Tibial nerve (tissue), 4 donors: ENCODE data around the gene DPM1. TPM values are rescaled to one million over a fixed set of nuclear protein-coding genes. Genes with fewer than 3 reads are reported as not detected.

Experiments
- DNase-seq, 2 donors: peaks; one replicate each; pipeline ENCODE4 v3.0.0-alpha.2; 2019; ENCODE audit warnings: low spot score in 2 of 2
- H3K27ac ChIP-seq, 4 donors: fragments of 200-600 bp; sonication (generic) in 3 of 4; one replicate each; pipeline ENCODE4 v1.5.1; 2017 to 2019; ENCODE audit warnings: mild to moderate bottlenecking in 1 of 4
- H3K27me3 ChIP-seq, 2 donors: fragments of 200-600 bp; sonication (generic) in 1 of 2; one replicate each; pipeline versions ENCODE4 v1.5.1 to v1.6.0; 2017 to 2019
- H3K36me3 ChIP-seq, 3 donors: fragments of 200-600 bp; sonication (generic); one replicate each; pipeline ENCODE4 v1.5.1; 2018 to 2019
- H3K4me1 ChIP-seq, 4 donors: fragments of 200-600 bp; sonication (generic) in 3 of 4; one replicate each; pipeline ENCODE4 v1.5.1; 2017 to 2019
- H3K4me3 ChIP-seq, 4 donors: fragments of 200-600 bp; sonication (generic) in 3 of 4; one replicate each; pipeline ENCODE4 v1.5.1; 2017 to 2019; ENCODE audit warnings: mild to moderate bottlenecking in 1 of 4, moderate library complexity in 1 of 4
- H3K9me3 ChIP-seq, 4 donors: fragments of 200-600 bp; sonication (generic) in 3 of 4; one replicate each; pipeline ENCODE4 v1.5.1; 2017 to 2019
- EP300 ChIP-seq, 2 donors: sonication (generic); formaldehyde crosslinking; IDR thresholded peaks; one replicate each; pipeline ENCODE4 v1.6.1; 2017; ENCODE audit warnings: antibody characterized with exemption in 2 of 2, mild to moderate bottlenecking in 1 of 2
- POLR2A ChIP-seq, 2 donors: fragments of 450-650 bp; IDR thresholded peaks; one replicate each; pipeline ENCODE4 v1.6.1; 2017; ENCODE audit warnings: antibody characterized with exemption in 2 of 2, mild to moderate bottlenecking in 2 of 2, moderate library complexity in 2 of 2
- WGBS, 2 donors: methylation state at CpG; one replicate each; pipeline ENCODE4 v1.1.5; 2018; 5-methylcytosine and 5-hydroxymethylcytosine counted together
- total RNA-seq, 4 donors: library from RNA; depleted of rRNA; stranded (reverse); fragments of >200 nt; gene quantifications; one replicate each; pipeline ENCODE4 v1.1.0, GENCODE V29; 2016
- TF ChIP-seq, protein P1 (sequence below), 5 experiments: fragments of 200-600 bp in 3 of 5; fragments of 450-650 bp in 2 of 5; sonication (generic) in 3 of 5; IDR thresholded peaks; one replicate each; pipeline ENCODE4 v1.5.1; 2016 to 2019; ENCODE audit warnings: antibody characterized with exemption in 5 of 5, mild to moderate bottlenecking in 3 of 5, moderate library complexity in 2 of 5

DPM1 gene
- total RNA-seq, 4 donors from 2014 or later, result 29.4 to 54.2 (median 42.7) TPM

- Histone ChIP-seq H3K27me3 (no peaks in the 10 kb centered on the region), H3K27ac (no peak overlapping the region), H3K36me3 (peaks cover 0 to 43% (median 4%) of the 10 kb centered on the region in 3 donors), H3K4me1 (peaks cover 0 to 20% (median 9%) of the 10 kb centered on the region in 4 donors), H3K9me3 (no peaks in the 10 kb centered on the region), H3K4me3 (no peak overlapping the region)
- WGBS, 2 donors, result 56 to 58% methylated on average over 1 of the region's 1 CpG
- TF ChIP-seq POLR2A (IDR thresholded peaks at IDR 0.05) (no peak), EP300 (IDR thresholded peaks at IDR 0.05) (no peak)
- TF ChIP-seq, protein P1, sequence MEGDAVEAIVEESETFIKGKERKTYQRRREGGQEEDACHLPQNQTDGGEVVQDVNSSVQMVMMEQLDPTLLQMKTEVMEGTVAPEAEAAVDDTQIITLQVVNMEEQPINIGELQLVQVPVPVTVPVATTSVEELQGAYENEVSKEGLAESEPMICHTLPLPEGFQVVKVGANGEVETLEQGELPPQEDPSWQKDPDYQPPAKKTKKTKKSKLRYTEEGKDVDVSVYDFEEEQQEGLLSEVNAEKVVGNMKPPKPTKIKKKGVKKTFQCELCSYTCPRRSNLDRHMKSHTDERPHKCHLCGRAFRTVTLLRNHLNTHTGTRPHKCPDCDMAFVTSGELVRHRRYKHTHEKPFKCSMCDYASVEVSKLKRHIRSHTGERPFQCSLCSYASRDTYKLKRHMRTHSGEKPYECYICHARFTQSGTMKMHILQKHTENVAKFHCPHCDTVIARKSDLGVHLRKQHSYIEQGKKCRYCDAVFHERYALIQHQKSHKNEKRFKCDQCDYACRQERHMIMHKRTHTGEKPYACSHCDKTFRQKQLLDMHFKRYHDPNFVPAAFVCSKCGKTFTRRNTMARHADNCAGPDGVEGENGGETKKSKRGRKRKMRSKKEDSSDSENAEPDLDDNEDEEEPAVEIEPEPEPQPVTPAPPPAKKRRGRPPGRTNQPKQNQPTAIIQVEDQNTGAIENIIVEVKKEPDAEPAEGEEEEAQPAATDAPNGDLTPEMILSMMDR (IDR thresholded peaks at IDR 0.05), result no peak
- DNase-seq, result no peak
Observed at GRCh38 chr20:50933589-50933988, 24.7 kb downstream of the DPM1 start.

DNA sequence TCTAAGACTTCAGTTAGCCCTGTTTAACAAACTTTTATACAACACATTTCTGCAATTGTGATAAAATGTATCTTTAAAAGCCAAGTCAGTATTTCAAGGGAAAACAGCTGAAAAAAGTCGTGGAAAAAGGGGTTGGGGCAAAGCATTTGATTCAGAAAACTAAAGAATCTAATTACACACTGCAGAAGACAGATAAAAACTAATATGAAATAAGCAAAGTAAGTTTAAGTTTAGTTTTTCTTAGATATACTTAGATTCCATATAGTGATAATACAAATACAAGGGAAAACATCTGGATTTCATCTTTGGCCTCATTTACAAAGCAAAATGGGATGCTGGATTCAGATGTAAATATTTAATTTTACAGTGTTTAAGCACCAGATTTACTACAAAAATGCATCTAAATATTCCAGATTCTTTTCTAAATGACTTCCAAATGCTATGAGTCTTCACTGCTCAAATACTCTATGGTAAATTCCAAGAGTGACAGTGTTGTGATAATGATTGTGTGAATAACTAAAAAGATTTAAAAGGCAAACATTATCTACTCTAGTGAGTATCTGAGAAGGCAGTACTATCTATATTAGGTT lies 25.5 kb downstream of the DPM1 start:
- Histone ChIP-seq H3K27ac (peak overlapping the region in 1 of 4 donors; percentile 99), H3K4me3 (no peak overlapping the region), H3K9me3 (no peaks in the 10 kb centered on the region), H3K27me3 (no peaks in the 10 kb centered on the region), H3K4me1 (peaks cover 0 to 28% (median 17%) of the 10 kb centered on the region in 4 donors), H3K36me3 (peaks cover 0 to 38% (median 4%) of the 10 kb centered on the region in 3 donors)
- TF ChIP-seq EP300 (IDR thresholded peaks at IDR 0.05) (no peak), POLR2A (IDR thresholded peaks at IDR 0.05) (no peak)
- TF ChIP-seq, protein P1 (IDR thresholded peaks at IDR 0.05), result no peak
- DNase-seq, result no peak
- 42 to 52% methylated on average over 1 of the region's 1 CpG for WGBS, 2 donors

DNA sequence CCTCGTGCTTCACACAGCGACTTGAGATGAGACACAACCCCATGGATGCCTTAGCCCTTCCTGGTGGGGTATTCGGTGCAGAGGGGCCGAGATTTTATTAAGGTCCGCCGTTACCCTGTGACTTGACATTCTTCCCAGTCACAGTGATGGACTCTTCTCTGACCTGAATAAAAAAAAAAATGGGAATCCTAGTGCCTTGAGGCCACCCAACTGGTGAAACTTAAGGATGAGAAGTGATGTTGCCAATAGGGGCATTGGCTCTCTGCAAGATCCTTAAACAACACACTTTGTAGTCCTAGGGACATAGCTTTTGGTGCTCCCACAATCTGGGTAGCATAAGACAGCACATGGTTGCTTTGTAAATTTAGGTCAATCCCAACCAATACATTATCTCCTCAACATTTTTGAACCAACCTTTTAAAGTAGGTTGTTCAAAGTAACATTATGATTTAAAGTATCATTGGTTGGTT lies 26.3 kb downstream of the DPM1 start:
- Histone ChIP-seq H3K4me3 (peak overlapping the region; percentile 52 to 91 (median 62)), H3K36me3 (peaks cover 0 to 34% (median 0%) of the 10 kb centered on the region in 3 donors), H3K27ac (peak overlapping the region; percentile 95 to 99 (median 99)), H3K9me3 (no peaks in the 10 kb centered on the region), H3K27me3 (no peaks in the 10 kb centered on the region), H3K4me1 (peaks cover 0 to 34% (median 23%) of the 10 kb centered on the region in 4 donors)
- TF ChIP-seq POLR2A (IDR thresholded peaks at IDR 0.05) (no peak), EP300 (IDR thresholded peaks at IDR 0.05) (no peak)
- TF ChIP-seq, protein P1 (IDR thresholded peaks at IDR 0.05), result no peak
- 41 to 63% methylated on average over 4 to 6 of the region's 6 CpGs for WGBS, 2 donors
- DNase-seq, result no peak

DNA sequence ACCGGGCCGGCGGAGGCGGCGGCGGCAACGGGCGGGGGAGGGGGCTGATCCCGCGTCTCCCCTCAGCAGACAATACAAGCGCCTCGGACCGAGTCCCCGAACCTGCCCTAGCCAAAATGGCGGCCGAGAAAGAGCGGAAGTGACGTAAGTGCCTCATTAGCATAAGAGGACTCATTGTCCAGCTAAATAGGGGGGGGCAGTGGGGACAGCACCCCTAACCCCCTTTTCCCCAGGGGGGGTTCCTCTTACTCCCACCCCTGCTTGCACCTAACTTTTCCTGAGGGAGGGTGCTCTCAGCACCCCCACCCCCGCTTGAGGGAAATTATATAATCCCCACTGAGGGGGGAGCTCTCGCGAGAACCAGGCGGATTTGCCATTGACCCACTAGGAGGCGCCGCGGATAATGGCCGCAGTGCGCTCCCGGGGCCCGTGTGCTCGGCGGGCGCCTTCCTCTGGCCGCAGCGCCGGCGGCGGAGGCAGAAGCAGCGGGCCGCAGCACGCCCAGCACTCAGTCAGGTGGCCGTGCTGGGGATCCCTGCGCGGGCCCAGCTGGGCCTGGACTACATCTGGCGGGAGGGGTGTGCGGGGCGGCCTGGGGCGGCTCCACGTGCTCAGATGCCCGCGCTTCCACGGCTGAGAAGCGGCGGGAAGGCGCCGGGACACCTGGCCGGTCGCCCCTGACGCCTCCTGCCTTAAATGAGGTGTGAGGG lies 26.9 kb downstream of the DPM1 start, which contains the start of gene ADNP:
Gene ADNP (minus strand): TSS at position 132 of the 710 bp plus-strand sequence. CDS start 27,441 bp downstream, outside the sequence.
- WGBS, 2 donors, result 0 to 1% methylated on average over 14 to 27 of the region's 58 CpGs
- DNase-seq, result peak; percentile 86 to 92
- TF ChIP-seq EP300 (IDR thresholded peaks at IDR 0.05) (peak; percentile 46 to 92), POLR2A (IDR thresholded peaks at IDR 0.05) (peak; percentile 48 to 73)
- TF ChIP-seq, protein P1 (IDR thresholded peaks at IDR 0.05), result peak; percentile 75 to 95 (median 83)
- H3K4me1 ChIP-seq, result peaks cover 0 to 40% (median 25%) of the 10 kb centered on the region in 4 donors
- H3K9me3 ChIP-seq, result no peaks in the 10 kb centered on the region
- peak within 1 kb of the TSS; percentile 95 to 99 (median 99) for H3K27ac ChIP-seq
- H3K4me3 ChIP-seq, result peak within 1 kb of the TSS; percentile 63 to 91 (median 77)
- no peaks in the 10 kb centered on the region for H3K27me3 ChIP-seq
- H3K36me3 ChIP-seq, result peaks cover 0 to 34% (median 0%) of the 10 kb centered on the region in 3 donors

- H3K4me1 ChIP-seq, result peaks cover 0 to 45% (median 28%) of the 10 kb centered on the region in 4 donors
- no peak for DNase-seq
- peak overlapping the region; percentile 52 to 91 (median 62) for H3K4me3 ChIP-seq
Observed at GRCh38 chr20:50930976-50931305, 27.4 kb downstream of the DPM1 start.

More at GRCh38 chr20:50930976-50931305, 27.4 kb downstream of the DPM1 start:
- Histone ChIP-seq H3K27ac (peak overlapping the region; percentile 95 to 99 (median 99)), H3K9me3 (no peaks in the 10 kb centered on the region), H3K27me3 (no peaks in the 10 kb centered on the region), H3K36me3 (peaks cover 0 to 31% (median 0%) of the 10 kb centered on the region in 3 donors)
- WGBS, 2 donors, result 0 to 2% methylated on average over 9 to 10 of the region's 45 CpGs
- no peak for TF ChIP-seq EP300 (IDR thresholded peaks at IDR 0.05)
- TF ChIP-seq, protein P1 (IDR thresholded peaks at IDR 0.05), result no peak
- no peak for TF ChIP-seq POLR2A (IDR thresholded peaks at IDR 0.05)
